Fibroblast of skin of scalp (primary cell): Measurements from ENCODE around the gene FUZ.
A peak's percentile ranks its signal among the peaks of the same experiment; 100 is the strongest.

Experiments
- DNase-seq: peaks from one replicate; pipeline ENCODE4 v3.0.0-alpha.2; 2013

The FUZ gene

DNA sequence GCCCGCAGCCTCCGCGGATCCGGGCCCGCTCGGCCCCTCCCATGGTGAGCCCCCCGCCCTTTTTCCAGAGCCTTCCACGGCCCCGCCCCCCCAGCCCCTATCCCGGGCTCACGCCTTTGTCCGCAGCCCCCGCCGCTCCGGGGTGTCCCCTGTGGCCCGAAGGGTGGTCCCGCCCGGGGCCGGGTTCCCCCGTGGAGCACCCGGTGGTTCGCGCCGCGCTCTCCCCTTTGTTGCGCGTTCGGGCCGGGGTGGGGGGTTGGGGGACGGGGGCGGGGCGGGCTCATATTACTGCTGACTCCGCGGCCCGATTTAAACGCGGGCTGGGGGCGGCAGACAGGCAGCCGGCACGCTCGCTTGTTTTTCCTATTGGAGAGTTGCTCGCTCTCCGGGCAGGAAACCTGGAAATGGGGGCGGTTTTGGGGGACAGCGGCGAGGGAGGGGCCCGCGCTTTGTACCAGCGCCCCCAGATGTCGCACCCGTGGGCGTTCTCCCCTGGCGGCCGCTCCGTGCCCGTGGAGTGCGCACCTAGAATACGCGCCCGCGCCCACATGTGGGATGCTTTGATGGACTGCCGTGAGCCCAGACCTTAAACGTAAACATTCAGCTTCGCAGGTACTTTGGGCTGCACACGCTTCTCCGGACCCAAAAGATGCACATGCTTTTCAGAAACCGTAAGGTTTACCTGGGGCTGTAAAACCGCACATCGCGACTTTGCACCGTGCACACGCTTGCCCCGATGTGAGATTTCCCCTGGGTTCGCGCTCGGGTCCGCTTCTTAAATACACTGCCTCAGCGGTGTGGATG lies 38.6 kb upstream of the FUZ start:
- no peak for DNase-seq

GRCh38 chr19:49850487-49851342 lies 37.6 kb upstream of the FUZ start, which contains the start of gene PTOV1:
TSS of gene PTOV1 (plus strand) at chr19:49851159.
- DNase-seq, result peak; percentile 94

- no peak for DNase-seq
Observed at GRCh38 chr19:49850221-49850486, 37.1 kb upstream of the FUZ start.

- DNase-seq, result no peak
Observed at GRCh38 chr19:49849433-49850220, 36.5 kb upstream of the FUZ start.

DNA sequence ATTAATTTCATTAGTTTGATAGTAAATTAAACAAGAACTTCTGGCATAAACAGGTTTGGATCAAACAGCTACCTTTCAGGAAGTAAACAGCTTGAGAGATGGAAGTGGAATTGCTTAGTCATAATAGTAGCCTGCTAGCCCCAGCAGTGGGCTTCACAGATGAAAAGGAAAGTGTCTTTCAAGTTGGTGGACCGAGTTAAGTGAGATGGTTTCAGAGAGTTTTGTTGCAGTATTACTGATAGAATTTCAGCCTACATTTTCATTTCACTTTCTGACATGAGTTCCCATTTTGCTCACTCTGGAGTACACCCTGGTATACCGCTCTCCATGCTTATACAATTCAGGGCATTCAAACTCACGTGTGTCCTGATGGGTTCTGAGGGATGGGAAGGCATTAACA lies 35.8 kb upstream of the FUZ start:
- DNase-seq, result no peak

DNA sequence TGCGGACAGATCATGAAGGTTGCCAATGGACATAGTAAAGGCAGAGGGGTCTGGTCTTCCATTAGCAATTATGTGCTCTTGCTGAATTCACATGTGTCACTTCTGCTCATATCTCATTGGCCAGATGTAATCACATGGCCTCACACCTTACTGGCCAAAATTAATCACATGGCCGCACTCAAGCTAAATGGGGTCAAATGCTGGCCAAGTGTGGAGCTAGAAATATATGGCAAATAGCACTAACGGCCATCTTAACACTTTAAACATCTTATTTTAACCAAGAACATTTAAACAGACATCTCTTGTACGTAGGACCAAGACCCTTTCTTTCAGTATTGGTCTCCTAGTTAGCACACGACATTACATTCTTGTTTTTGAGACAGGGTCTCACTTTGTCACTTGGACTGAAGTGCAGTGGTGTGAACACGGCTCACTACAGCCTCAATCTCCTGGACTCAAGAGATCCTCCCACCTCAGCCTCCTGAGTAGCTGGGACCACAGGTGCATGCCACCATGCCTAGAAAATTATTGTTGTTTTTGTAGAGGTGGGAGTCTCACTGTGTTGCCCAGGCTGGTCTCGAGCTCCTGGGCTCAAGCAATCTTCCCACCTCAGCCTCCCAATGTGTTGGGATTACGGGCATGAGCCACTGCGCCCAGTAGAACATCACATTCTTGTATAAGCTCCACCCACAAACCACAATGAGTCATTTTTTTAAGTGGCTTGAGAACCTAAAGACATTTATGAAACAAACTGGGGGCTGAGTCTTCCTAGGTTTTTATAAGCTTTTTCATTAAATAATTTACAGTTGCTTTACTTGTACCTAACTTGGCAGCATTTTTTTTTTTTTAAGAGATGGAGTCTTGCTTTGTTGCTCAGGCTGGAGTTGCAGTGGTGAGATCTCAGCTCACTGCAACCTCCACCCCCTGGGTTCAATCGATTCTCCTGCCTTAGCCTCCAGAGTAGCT lies 34.9 kb upstream of the FUZ start:
- peak; percentile 81 for DNase-seq

DNA sequence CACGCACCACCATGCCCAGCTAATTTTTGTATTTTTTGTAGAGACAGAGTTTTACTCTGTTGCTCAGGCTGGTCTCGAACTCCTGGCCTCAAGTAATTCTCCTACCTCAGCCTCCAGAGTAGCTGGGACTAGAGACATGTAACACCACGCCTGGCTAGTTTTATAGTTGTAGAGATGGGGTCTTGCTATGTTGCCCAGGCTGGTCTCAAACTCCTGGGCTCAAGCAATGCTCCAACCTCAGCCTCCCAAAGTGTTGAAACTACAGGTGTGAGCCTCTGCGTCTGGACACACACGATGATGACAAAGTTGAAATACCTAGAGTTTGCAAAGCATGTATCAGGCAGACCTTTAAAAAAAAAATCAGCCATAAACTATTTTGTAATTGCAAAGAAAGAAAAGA lies 33.3 kb upstream of the FUZ start:
- DNase-seq, result no peak

GRCh38 chr19:49845414-49845813 lies 32.3 kb upstream of the FUZ start:
- DNase-seq, result peak; percentile 66

GRCh38 chr19:49844138-49845095 lies 31.3 kb upstream of the FUZ start:
- no peak for DNase-seq

- DNase-seq, result no peak
Observed at GRCh38 chr19:49843265-49843664, 30.2 kb upstream of the FUZ start.

DNA sequence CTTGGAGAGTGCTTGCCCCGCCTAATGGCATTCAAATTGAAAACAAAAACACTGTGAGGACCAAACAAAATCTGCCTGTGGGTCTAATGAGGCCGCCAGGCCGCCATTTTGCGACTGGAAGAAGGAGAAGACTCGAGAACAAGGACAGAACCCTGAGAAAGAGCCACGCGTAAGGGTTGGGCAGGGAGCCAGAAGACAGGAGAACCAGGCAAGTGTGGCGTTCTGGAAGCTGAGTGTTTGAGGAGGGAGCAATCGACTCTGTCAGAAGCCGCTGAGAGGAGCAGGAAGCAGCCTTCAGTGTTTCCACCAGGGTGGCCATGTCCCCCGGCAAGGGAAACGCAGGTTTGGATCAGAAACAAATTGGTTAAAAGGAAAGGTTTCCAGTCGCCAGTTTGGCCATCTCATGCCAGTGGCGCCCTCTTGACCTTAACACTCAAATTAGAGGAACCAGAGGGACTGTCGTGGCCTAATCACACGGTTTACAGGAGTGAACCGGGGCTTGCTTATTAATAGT lies 27.7 kb upstream of the FUZ start:
- DNase-seq, result no peak

DNA sequence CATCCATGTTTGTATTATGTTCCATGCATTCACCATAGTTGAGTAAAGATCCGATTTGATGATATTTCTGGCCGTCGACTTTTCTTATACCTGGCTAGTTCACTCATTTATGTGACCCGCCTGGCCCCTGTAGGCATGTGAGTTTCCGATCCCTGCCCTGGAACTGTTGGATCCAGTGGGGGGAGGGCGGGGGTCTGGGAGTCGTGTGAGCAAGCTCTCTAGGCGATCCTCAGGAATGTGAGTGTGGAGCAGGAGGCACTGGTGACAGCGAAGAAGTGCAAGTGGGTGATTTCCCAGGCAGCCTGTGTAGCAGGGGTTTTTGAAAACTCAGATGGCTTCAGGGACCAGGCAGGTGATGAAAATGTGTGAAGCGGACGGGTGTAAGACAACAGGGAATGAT lies 27.2 kb upstream of the FUZ start:
- no peak for DNase-seq

GRCh38 chr19:49839713-49840112 lies 26.6 kb upstream of the FUZ start:
- no peak for DNase-seq

GRCh38 chr19:49838885-49839588 lies 25.9 kb upstream of the FUZ start:
- DNase-seq, result no peak

- DNase-seq, result no peak
Observed at GRCh38 chr19:49837425-49837824, 24.3 kb upstream of the FUZ start.

GRCh38 chr19:49837009-49837310 lies 23.9 kb upstream of the FUZ start:
- DNase-seq, result no peak

- DNase-seq, result no peak
Observed at GRCh38 chr19:49836176-49837008, 23.3 kb upstream of the FUZ start.

DNA sequence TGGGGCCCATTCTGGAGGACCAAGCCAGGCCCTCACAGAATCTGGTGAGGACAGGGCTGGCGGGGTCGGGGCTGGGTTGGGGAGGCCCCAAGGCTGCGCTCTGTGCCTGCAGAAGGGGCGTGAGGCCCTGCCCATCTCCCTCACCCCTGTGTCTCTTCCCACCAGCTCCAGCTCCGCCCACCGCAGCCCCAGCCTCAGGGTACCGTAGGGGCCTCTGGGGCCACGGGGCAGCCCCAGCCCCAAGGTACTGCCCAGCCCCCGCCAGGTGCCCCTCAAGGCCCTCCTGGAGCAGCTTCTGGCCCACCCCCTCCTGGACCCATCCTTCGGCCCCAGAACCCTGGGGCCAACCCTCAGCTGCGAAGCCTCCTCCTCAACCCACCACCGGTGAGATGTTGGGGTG lies 22.5 kb upstream of the FUZ start:
- no peak for DNase-seq

GRCh38 chr19:49833599-49833998 lies 20.5 kb upstream of the FUZ start:
- DNase-seq, result no peak
